Measurements from ENCODE around the gene NUDT13. TPM values are rescaled to one million over a fixed set of nuclear protein-coding genes. Genes with fewer than 3 reads are reported as not detected.

The NUDT13 gene
- total and polyA plus RNA-seq, 7 donors: 0.69 to 4.6 (median 2.9) TPM

DNA sequence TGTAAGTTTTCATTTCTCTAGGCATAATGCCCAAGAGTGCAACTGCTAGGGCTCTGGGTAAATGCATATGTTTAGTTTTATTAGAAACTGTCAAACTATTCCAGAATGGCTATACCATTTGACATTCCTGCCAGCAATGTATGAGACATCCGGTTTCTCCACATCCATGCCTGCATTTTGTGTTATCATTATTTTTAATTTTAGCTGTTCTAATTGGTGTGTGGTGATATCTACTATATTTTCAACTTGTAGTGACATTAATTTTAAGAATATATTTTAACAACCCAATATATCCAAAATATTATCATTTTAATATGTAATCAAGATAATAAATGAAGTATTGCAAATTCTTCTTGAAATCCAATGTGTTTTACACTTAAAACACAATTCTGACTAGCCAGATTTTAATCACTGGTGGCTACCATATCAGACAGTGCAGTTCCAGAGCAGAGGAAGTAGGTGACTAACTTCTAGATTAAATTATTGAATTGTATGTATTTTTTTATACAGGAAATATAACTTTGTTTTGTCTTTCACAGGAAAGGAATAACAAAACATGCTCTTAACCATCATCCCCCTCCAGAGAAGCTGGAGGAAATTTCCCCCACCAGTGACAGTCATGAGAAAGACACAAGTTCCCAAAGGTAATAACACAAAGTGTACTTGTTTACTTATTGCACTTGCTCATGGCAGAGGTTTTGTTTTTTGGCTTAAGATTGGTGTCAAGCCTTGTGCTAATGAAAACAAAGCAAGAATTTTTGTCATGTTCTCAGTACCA, 64.1 kb downstream of the NUDT13 start:
- intact Hi-C loops (cut with DNase I): no loop called here
- Histone ChIP-seq H3K27me3 (ENCODE audit: insufficient read depth in 3 of 3, low read length in 2 of 3) (no peaks in the 10 kb centered on the region), H3K9me3 (no peaks in the 10 kb centered on the region), H3K4me3 (no peak overlapping the region), H3K27ac (no peak overlapping the region), H3K4me1 (no peaks in the 10 kb centered on the region), H3K36me3 (ENCODE audit: insufficient read depth in 1 of 2, low read depth in 1 of 2) (peaks cover 0 to 44% of the 10 kb centered on the region in 2 donors)
- 97% methylated on average over 1 of the region's 1 CpG for WGBS, 3 donors
- ATAC-seq (no peak), DNase-seq (no peak)
- TF ChIP-seq, protein P1, sequence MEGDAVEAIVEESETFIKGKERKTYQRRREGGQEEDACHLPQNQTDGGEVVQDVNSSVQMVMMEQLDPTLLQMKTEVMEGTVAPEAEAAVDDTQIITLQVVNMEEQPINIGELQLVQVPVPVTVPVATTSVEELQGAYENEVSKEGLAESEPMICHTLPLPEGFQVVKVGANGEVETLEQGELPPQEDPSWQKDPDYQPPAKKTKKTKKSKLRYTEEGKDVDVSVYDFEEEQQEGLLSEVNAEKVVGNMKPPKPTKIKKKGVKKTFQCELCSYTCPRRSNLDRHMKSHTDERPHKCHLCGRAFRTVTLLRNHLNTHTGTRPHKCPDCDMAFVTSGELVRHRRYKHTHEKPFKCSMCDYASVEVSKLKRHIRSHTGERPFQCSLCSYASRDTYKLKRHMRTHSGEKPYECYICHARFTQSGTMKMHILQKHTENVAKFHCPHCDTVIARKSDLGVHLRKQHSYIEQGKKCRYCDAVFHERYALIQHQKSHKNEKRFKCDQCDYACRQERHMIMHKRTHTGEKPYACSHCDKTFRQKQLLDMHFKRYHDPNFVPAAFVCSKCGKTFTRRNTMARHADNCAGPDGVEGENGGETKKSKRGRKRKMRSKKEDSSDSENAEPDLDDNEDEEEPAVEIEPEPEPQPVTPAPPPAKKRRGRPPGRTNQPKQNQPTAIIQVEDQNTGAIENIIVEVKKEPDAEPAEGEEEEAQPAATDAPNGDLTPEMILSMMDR (IDR thresholded peaks at IDR 0.05): no peak

Other genes with a start within 250 kb of the NUDT13 start
- gene OIT3, start 216.7 kb upstream of the NUDT13 start, total RNA-seq: not detected
- gene OIT3, start 216.7 kb upstream of the NUDT13 start, polyA plus RNA-seq: under 1 TPM; 0.03 to 0.04 (median 0.04) TPM
- gene PLA2G12B, start 155.6 kb upstream of the NUDT13 start, total RNA-seq: under 1 TPM in 1 of 4 donors, not detected in 3; 0.22 TPM
- under 1 TPM in 1 of 3 donors, not detected in 2; 0.10 TPM for gene PLA2G12B, start 155.6 kb upstream of the NUDT13 start, polyA plus RNA-seq
- 100 to 1,000 TPM in 2 of 4 donors, 10 to 100 TPM in 2; 38.1 to 205 (median 82.3) TPM for gene P4HA1, start 13.6 kb upstream of the NUDT13 start, total RNA-seq
- gene P4HA1, start 13.6 kb upstream of the NUDT13 start, polyA plus RNA-seq: 100 to 1,000 TPM in 1 of 3 donors, 10 to 100 TPM in 1, 1 to 10 TPM in 1; 6.2 to 262 (median 73.2) TPM
- 10 to 100 TPM; 12.2 to 17.1 (median 15.0) TPM for gene ECD, start 57.6 kb downstream of the NUDT13 start, total RNA-seq
- 10 to 100 TPM in 1 of 3 donors, 1 to 10 TPM in 2; 7.0 to 10.7 (median 8.1) TPM for gene ECD, start 57.6 kb downstream of the NUDT13 start, polyA plus RNA-seq
- 10 to 100 TPM in 3 of 4 donors, 1 to 10 TPM in 1; 8.9 to 18.1 (median 11.8) TPM for gene FAM149B1, start 57.7 kb downstream of the NUDT13 start, total RNA-seq
- gene FAM149B1, start 57.7 kb downstream of the NUDT13 start, polyA plus RNA-seq: 10 to 100 TPM in 2 of 3 donors, 1 to 10 TPM in 1; 8.2 to 10.8 (median 10.2) TPM
- 10 to 100 TPM in 1 of 4 donors, 1 to 10 TPM in 3; 6.6 to 11.2 (median 8.6) TPM for gene DNAJC9, start 136.8 kb downstream of the NUDT13 start, total RNA-seq
- 10 to 100 TPM in 2 of 3 donors, 1 to 10 TPM in 1; 6.3 to 16.6 (median 10.3) TPM for gene DNAJC9, start 136.8 kb downstream of the NUDT13 start, polyA plus RNA-seq
- gene MRPS16, start 142.2 kb downstream of the NUDT13 start, total RNA-seq: 100 to 1,000 TPM; 104 to 129 (median 119) TPM
- gene MRPS16, start 142.2 kb downstream of the NUDT13 start, polyA plus RNA-seq: 100 to 1,000 TPM in 2 of 3 donors, 10 to 100 TPM in 1; 82.2 to 132 (median 128) TPM
- gene CFAP70, start 248.4 kb downstream of the NUDT13 start, total RNA-seq: under 1 TPM; 0.38 to 0.86 (median 0.64) TPM
- under 1 TPM; 0.08 to 0.83 (median 0.30) TPM for gene CFAP70, start 248.4 kb downstream of the NUDT13 start, polyA plus RNA-seq

All from psoas muscle (tissue), 8 donors.